NT2/D1 (cell line): ENCODE data around the gene ARHGEF6.

Experiments
- SUZ12 ChIP-seq: IDR thresholded peaks from 2 replicates; pipeline ENCODE4 v1.6.1; 2011; ENCODE audit not compliant: insufficient read length, insufficient read depth; ENCODE audit errors: extremely low read depth
- YY1 ChIP-seq: IDR thresholded peaks from 2 replicates; pipeline ENCODE4 v1.6.1; 2011; ENCODE audit not compliant: insufficient read length, insufficient read depth
- ZNF274 ChIP-seq: IDR thresholded peaks from 2 replicates; pipeline ENCODE4 v1.6.1; 2011; ENCODE audit warnings: mild to moderate bottlenecking, low read depth, low read length

GRCh38 chrX:136647677-136648360 is 132.9 kb downstream of the ARHGEF6 start, which contains the start of gene CD40LG:
- TF ChIP-seq ZNF274 (no peak), SUZ12 (no peak), YY1 (no peak)
